Naive thymus-derived CD8-positive, alpha-beta T cell (primary cell): ENCODE data around the gene EFEMP1. TPM values are rescaled to one million over a fixed set of nuclear protein-coding genes. Genes with fewer than 3 reads are reported as not detected.

ENCODE experiments used
- ATAC-seq, 2 donors: fragments of 150-1000 bp; cut with Tn5 transposase in 1 of 2; sonication (Bioruptor Pico), chemical (Tn5 transposase) in 1 of 2; 1 replicate in 1 of 2; 2 replicates in 1 of 2; pipeline ENCODE4 v1.10.0; 2021; ENCODE audit warnings: mild to moderate bottlenecking in 2 of 2, moderate library complexity in 2 of 2
- POLR2A ChIA-PET: fragments of 350-600 bp; sonication (Branson Sonifier 250); formaldehyde crosslinking; loops from one replicate; lab custom pipeline; 2021; ENCODE audit warnings: antibody characterized with exemption; lab: Charles Lee
- DNase-seq, 10 donors: peaks; one replicate each; pipeline versions ENCODE4 v3.0.0 to v3.0.0-alpha.2; 2020 to 2022
- H3K27ac Mint-ChIP-seq, 10 donors: one replicate each; pipeline ENCODE4 v1.8.0; 2020 to 2022; ENCODE audit warnings: mild to moderate bottlenecking in 10 of 10, mixed read lengths in 10 of 10, moderate library complexity in 4 of 10, inconsistent platforms in 1 of 10
- H3K27me3 Mint-ChIP-seq, 5 donors: one replicate each; pipeline ENCODE4 v1.8.0; 2021 to 2022; ENCODE audit warnings: mixed read lengths in 5 of 5
- H3K36me3 Mint-ChIP-seq, 3 donors: one replicate each; pipeline ENCODE4 v1.8.0; 2020 to 2022; ENCODE audit warnings: mixed read lengths in 3 of 3, mild to moderate bottlenecking in 2 of 3, inconsistent platforms in 1 of 3
- H3K4me1 Mint-ChIP-seq, 4 donors: one replicate each; pipeline ENCODE4 v1.8.0; 2021 to 2022; ENCODE audit warnings: mixed read lengths in 4 of 4
- H3K4me3 Mint-ChIP-seq, 10 donors: one replicate each; pipeline ENCODE4 v1.8.0; 2020 to 2022; ENCODE audit warnings: mild to moderate bottlenecking in 10 of 10, mixed read lengths in 10 of 10, moderate library complexity in 6 of 10, inconsistent platforms in 1 of 10
- H3K9me3 Mint-ChIP-seq, 9 donors: one replicate each; pipeline ENCODE4 v1.8.0; 2020 to 2022; ENCODE audit warnings: mixed read lengths in 9 of 9, mild to moderate bottlenecking in 3 of 9, inconsistent platforms in 1 of 9, moderate library complexity in 1 of 9
- polyA plus RNA-seq, 3 donors: library from polyadenylated mRNA; unstranded; fragments of 300-500 nt; fragmentation: Illumina TruSeq; gene quantifications; one replicate each; pipeline ENCODE4 v1.2.3, GENCODE V29; 2021
- total RNA-seq, 8 experiments: library from RNA in 2 of 8; stranded (reverse) in 2 of 8; gene quantifications; one replicate each; pipeline ENCODE4 v1.2.3 and lab custom pipeline; 2021 to 2026

EFEMP1 gene
- total and polyA plus RNA-seq, 5 experiments from 2014 or later, result not detected

- Mint-ChIP-seq H3K36me3 (no peaks in the 10 kb centered on the region), H3K9me3 (peaks cover 0 to under 1% (median 0%) of the 10 kb centered on the region in 9 donors), H3K27ac (no peak overlapping the region), H3K4me3 (no peak overlapping the region), H3K4me1 (no peaks in the 10 kb centered on the region), H3K27me3 (peaks cover 3 to 23% (median 17%) of the 10 kb centered on the region in 5 donors)
- POLR2A ChIA-PET, result no interaction called here
- no peak for DNase-seq
- no peak for ATAC-seq
These were observed 28.0 kb upstream of the EFEMP1 start for GRCh38 chr2:55951533-55951932.

- ATAC-seq, result no peak
- H3K4me3 Mint-ChIP-seq, result no peak overlapping the region
- no peak for DNase-seq
- peaks cover 0 to 3% (median 0%) of the 10 kb centered on the region in 9 donors for H3K9me3 Mint-ChIP-seq
- POLR2A ChIA-PET, result no interaction called here
- H3K4me1 Mint-ChIP-seq, result no peaks in the 10 kb centered on the region
- H3K27me3 Mint-ChIP-seq, result peaks cover 2 to 27% (median 17%) of the 10 kb centered on the region in 5 donors
- H3K27ac Mint-ChIP-seq, result no peak overlapping the region
- H3K36me3 Mint-ChIP-seq, result no peaks in the 10 kb centered on the region
These were observed 26.0 kb upstream of the EFEMP1 start for GRCh38 chr2:55949613-55950012.

- H3K36me3 Mint-ChIP-seq, result no peaks in the 10 kb centered on the region
These were observed 25.6 kb upstream of the EFEMP1 start for GRCh38 chr2:55949211-55949610.

GRCh38 chr2:55948176-55948923 is 24.8 kb upstream of the EFEMP1 start:
- Mint-ChIP-seq H3K36me3 (no peaks in the 10 kb centered on the region), H3K4me1 (peaks cover 0 to 2% (median 0%) of the 10 kb centered on the region in 4 donors), H3K27me3 (peaks cover 2 to 27% (median 17%) of the 10 kb centered on the region in 5 donors), H3K27ac (no peak overlapping the region), H3K4me3 (no peak overlapping the region), H3K9me3 (peaks cover 0 to 8% (median 0%) of the 10 kb centered on the region in 9 donors)
- no peak for ATAC-seq
- POLR2A ChIA-PET, result no interaction called here
- no peak for DNase-seq

More at GRCh38 chr2:55949211-55949610, 25.6 kb upstream of the EFEMP1 start:
- Mint-ChIP-seq H3K27ac (no peak overlapping the region), H3K27me3 (peaks cover 2 to 27% (median 17%) of the 10 kb centered on the region in 5 donors), H3K4me3 (no peak overlapping the region), H3K4me1 (peaks cover 0 to 2% (median 0%) of the 10 kb centered on the region in 4 donors), H3K9me3 (peaks cover 0 to 7% (median 0%) of the 10 kb centered on the region in 9 donors)
- no peak for DNase-seq
- POLR2A ChIA-PET, result no interaction called here
- ATAC-seq, result no peak

DNA sequence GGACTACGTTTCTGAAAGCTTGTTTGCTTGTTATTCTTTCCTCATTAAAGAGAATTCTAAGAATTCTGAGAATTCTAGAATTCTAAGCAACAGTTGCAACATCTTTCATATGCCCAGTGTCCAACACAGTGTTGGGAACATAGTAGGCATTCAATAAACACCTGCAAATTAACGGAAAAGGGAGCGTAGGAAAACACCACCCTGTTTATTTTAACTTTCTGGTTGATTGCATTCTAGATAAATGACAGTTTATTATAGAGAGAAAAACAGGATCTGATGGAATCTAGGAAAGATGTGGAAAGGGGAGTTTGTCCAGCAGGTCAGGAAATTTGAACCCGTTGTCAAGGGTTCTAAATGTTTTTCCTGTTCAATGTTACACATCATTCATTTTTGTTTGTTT is 24.2 kb upstream of the EFEMP1 start:
- no peak for DNase-seq
- Mint-ChIP-seq H3K4me1 (peaks cover 0 to 2% (median 0%) of the 10 kb centered on the region in 4 donors), H3K9me3 (peaks cover 0 to 8% (median 0%) of the 10 kb centered on the region in 9 donors), H3K27me3 (peaks cover 2 to 27% (median 17%) of the 10 kb centered on the region in 5 donors), H3K27ac (no peak overlapping the region), H3K4me3 (no peak overlapping the region), H3K36me3 (no peaks in the 10 kb centered on the region)
- no peak for ATAC-seq
- POLR2A ChIA-PET, result no interaction called here

DNA sequence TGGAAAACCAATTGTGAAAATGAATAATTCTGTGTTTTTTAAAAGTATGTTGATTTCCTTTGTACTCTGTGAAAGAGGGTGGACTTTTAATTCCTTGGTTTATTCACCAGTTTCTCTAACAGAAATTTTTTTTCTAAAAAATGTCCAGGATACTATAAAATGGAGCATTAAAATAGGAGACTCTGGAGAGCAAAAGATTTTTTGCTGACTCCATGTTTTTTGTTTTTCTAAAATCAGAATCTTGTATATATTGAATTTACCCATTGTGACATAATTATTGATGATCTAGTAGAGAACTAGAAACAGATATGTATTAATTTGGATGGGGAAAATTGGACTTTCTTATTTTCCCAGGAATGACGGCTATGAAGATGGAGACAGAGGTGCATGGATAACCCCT is 23.2 kb upstream of the EFEMP1 start:
- Mint-ChIP-seq H3K27ac (no peak overlapping the region), H3K4me3 (no peak overlapping the region), H3K4me1 (peaks cover 0 to 2% (median 0%) of the 10 kb centered on the region in 4 donors), H3K36me3 (no peaks in the 10 kb centered on the region), H3K9me3 (peaks cover 0 to 8% (median 0%) of the 10 kb centered on the region in 9 donors), H3K27me3 (peaks cover 2 to 17% (median 16%) of the 10 kb centered on the region in 5 donors)
- DNase-seq (no peak), ATAC-seq (no peak)
- POLR2A ChIA-PET, result no interaction called here

DNA sequence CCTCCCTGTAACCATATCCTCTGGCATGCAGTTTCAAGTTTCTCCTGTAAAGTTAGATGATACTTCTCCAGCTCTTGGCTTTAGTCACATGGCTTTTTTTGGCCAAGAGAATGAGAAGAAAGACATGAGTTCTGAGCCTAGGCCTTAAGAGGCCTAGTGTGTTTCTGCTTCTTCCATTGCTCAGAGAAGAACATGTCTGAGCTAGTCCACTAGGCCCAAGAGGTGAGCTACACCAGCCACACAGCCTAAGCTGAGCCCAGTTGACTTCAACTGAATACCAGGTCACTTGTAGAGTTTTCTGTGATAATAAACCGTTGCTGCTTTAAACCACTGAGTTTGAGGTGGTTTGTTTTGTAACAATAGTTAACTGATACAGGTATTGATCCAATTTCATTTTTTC is 19.9 kb upstream of the EFEMP1 start:
- Mint-ChIP-seq H3K4me1 (peaks cover 0 to 2% (median 0%) of the 10 kb centered on the region in 4 donors), H3K4me3 (no peak overlapping the region), H3K9me3 (peaks cover 0 to 8% (median 0%) of the 10 kb centered on the region in 9 donors), H3K36me3 (no peaks in the 10 kb centered on the region), H3K27ac (no peak overlapping the region), H3K27me3 (peaks cover 0 to 10% (median 0%) of the 10 kb centered on the region in 5 donors)
- no peak for DNase-seq
- no peak for ATAC-seq
- POLR2A ChIA-PET, result no interaction called here

DNA sequence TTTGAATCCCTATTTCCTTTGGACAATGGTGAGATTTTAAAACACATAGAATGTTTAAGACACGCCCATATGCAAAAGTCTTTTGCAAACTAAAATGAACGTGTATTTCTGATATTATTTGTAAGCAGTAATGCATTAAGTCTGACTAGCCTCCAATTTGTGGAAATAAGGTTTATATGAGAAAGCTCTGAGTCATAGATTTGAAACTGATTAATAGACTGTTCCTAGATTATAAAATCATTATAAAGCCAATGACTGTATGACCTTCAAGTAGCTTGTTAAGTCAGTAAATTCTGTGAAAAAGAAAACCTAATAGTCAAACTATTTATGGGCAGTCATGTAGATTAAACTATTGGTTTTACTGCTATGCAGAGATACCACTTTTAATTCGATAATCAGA is 12.8 kb upstream of the EFEMP1 start:
- Mint-ChIP-seq H3K36me3 (no peaks in the 10 kb centered on the region), H3K27me3 (peaks cover 0 to 10% (median 6%) of the 10 kb centered on the region in 5 donors), H3K9me3 (peaks cover 0 to 13% (median 0%) of the 10 kb centered on the region in 9 donors), H3K4me1 (no peaks in the 10 kb centered on the region), H3K27ac (no peak overlapping the region), H3K4me3 (no peak overlapping the region)
- ATAC-seq, result no peak
- DNase-seq, result no peak
- POLR2A ChIA-PET, result no interaction called here

DNA sequence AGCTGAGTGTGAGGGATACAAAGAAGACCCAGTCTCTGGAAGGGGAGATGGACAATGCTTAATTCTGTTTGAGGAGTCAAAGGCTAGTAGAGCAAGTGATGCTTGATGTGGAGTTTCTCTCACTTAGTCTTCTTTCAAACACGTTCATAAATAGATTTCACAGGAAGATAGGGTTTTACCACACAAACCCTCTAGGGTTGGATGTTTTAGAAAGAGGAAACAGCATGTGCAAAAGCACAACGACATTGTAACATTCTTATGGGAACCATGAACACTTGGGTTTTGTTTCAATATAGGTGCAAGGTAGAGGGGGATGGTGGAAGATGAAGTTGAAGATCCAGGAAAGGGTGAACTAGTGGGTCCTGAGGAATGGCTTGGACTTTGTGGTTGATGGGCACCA is 10.8 kb upstream of the EFEMP1 start:
- DNase-seq, result no peak
- no peak overlapping the region for H3K27ac Mint-ChIP-seq
- H3K4me3 Mint-ChIP-seq, result no peak overlapping the region
- peaks cover 0 to 10% (median 6%) of the 10 kb centered on the region in 5 donors for H3K27me3 Mint-ChIP-seq
- H3K9me3 Mint-ChIP-seq, result peaks cover 0 to 13% (median 0%) of the 10 kb centered on the region in 9 donors
- POLR2A ChIA-PET, result no interaction called here
- no peaks in the 10 kb centered on the region for H3K4me1 Mint-ChIP-seq
- no peak for ATAC-seq
- H3K36me3 Mint-ChIP-seq, result no peaks in the 10 kb centered on the region

GRCh38 chr2:55932843-55933242 is 9.3 kb upstream of the EFEMP1 start:
- Mint-ChIP-seq H3K4me3 (no peak overlapping the region), H3K9me3 (peaks cover 0 to 13% (median 0%) of the 10 kb centered on the region in 9 donors), H3K36me3 (no peaks in the 10 kb centered on the region), H3K27me3 (peaks cover 0 to 10% (median 6%) of the 10 kb centered on the region in 5 donors), H3K27ac (no peak overlapping the region), H3K4me1 (no peaks in the 10 kb centered on the region)
- DNase-seq, result no peak
- ATAC-seq, result no peak
- POLR2A ChIA-PET, result no interaction called here

GRCh38 chr2:55931281-55931680 is 7.7 kb upstream of the EFEMP1 start:
- no peak for DNase-seq
- Mint-ChIP-seq H3K27me3 (peaks cover 3 to 21% (median 14%) of the 10 kb centered on the region in 5 donors), H3K36me3 (no peaks in the 10 kb centered on the region), H3K4me3 (no peak overlapping the region), H3K27ac (no peak overlapping the region), H3K4me1 (no peaks in the 10 kb centered on the region), H3K9me3 (peaks cover 0 to 13% (median 0%) of the 10 kb centered on the region in 9 donors)
- no peak for ATAC-seq
- POLR2A ChIA-PET, result no interaction called here

DNA sequence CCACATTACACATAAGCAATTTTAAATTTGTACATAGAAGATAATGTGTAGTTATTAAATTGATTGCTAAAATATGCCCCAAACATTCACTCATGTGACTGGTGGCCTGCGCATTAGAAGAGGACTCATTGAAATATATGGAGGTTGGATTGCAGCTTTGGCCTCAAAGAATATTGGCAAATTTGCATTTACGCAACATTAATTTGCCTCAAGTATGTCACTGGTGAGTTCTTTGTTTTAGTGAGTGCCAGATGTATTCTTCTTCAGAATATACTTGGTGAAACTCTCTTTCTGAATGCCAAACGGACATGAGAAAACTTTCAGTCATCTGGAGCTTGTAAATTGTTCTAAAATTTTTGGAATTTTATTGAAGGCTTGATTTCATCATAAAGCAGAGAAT is 5.9 kb upstream of the EFEMP1 start:
- Mint-ChIP-seq H3K9me3 (peaks cover 0 to 6% (median 0%) of the 10 kb centered on the region in 9 donors), H3K4me1 (no peaks in the 10 kb centered on the region), H3K36me3 (no peaks in the 10 kb centered on the region), H3K4me3 (no peak overlapping the region), H3K27ac (no peak overlapping the region), H3K27me3 (peaks cover 14 to 39% (median 16%) of the 10 kb centered on the region in 5 donors)
- POLR2A ChIA-PET, result no interaction called here
- no peak for ATAC-seq
- no peak for DNase-seq

GRCh38 chr2:55926974-55927373 is 3.4 kb upstream of the EFEMP1 start:
- Mint-ChIP-seq H3K9me3 (peaks cover 0 to 8% (median 0%) of the 10 kb centered on the region in 9 donors), H3K27me3 (peaks cover 27 to 59% (median 36%) of the 10 kb centered on the region in 5 donors), H3K4me3 (no peak overlapping the region), H3K36me3 (peaks cover 0 to 4% (median 0%) of the 10 kb centered on the region in 3 donors), H3K4me1 (peaks cover 1 to 12% (median 8%) of the 10 kb centered on the region in 4 donors), H3K27ac (no peak overlapping the region)
- POLR2A ChIA-PET, result no interaction called here
- DNase-seq (no peak), ATAC-seq (no peak)
